SJCRH30 (cell line): ENCODE results near the gene TRPC4AP. TPM values are rescaled to one million over a fixed set of nuclear protein-coding genes. Genes with fewer than 3 reads are reported as not detected.
"Not testable (repeated sequence)": the region's sequence is repeated elsewhere in the genome, so short reads cannot be mapped to it uniquely, and the experiment has no call there.

Source experiments
- DNase-seq, 2 experiments: peaks; one replicate each; pipeline ENCODE4 v3.0.0-alpha.2; 2015 to 2020
- H3K27ac ChIP-seq: fragments of 250-450 bp; sonication (Bioruptor Pico); 2 replicates; pipeline ENCODE4 v1.5.1; 2020; ENCODE audit warnings: mild to moderate bottlenecking, moderate library complexity
- H3K27me3 ChIP-seq: fragments of 250-450 bp; sonication (Bioruptor Pico); 2 replicates; pipeline ENCODE4 v1.5.1; 2020; ENCODE audit warnings: mild to moderate bottlenecking, moderate library complexity
- H3K36me3 ChIP-seq: fragments of 250-450 bp; sonication (Bioruptor Pico); 2 replicates; pipeline ENCODE4 v1.5.1; 2020; ENCODE audit warnings: mild to moderate bottlenecking, moderate library complexity
- H3K4me1 ChIP-seq: fragments of 250-450 bp; sonication (Bioruptor Pico); 2 replicates; pipeline ENCODE4 v1.5.1; 2020; ENCODE audit warnings: mild to moderate bottlenecking, moderate library complexity
- H3K4me3 ChIP-seq: fragments of 250-450 bp; sonication (Bioruptor Pico); 2 replicates; pipeline ENCODE4 v1.5.1; 2020; ENCODE audit warnings: mild to moderate bottlenecking, moderate library complexity
- H3K9me3 ChIP-seq: fragments of 250-450 bp; sonication (Bioruptor Pico); replicated peaks from 2 replicates; pipeline ENCODE4 v1.5.1; 2020; ENCODE audit warnings: mild to moderate bottlenecking, moderate library complexity
- total RNA-seq: library from RNA; depleted of rRNA; stranded (reverse); fragments of >200 nt; shearing (Covaris generic); gene quantifications from 2 replicates; pipeline ENCODE4 v1.2.3, GENCODE V29; 2014

The TRPC4AP gene
- total RNA-seq, 1 experiment from 2014 or later, result 68.9 TPM

DNA sequence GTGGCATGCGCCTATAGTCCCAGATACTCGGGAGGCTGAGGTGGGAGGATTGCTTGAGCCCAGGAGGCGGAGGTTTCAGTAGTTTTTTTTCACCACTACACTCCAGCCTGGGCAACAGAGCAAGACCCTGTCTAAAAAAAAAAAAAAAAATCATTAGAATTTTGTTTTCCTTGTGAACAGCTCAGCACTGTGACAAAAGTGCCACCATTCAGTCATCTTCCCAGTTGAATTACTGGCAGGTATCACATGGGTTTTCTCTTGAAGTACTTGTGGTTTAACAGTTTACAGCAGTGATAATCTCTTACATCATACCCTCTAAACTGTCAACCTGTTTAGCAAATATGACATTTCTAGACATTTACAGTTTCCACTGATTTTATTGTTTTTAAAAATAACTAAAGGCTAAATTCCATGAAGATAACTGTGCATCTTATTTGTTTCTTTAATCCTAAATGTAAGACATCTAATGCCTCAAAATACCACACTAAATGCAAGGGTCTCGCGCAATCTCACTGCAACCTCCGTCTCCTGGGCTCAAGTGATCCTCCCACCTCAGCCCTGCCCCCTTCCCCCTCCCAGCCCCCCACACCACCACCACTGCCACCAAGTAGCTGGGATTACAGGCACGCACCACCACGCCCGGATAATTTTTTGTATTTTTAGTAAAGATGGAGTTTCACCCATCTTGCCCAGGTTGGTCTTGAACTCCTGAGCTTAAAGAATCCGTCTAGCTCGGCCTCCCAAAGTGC lies 7.0 kb downstream of the TRPC4AP start:
- Histone ChIP-seq H3K27me3 (no peaks in the 10 kb centered on the region), H3K36me3 (peaks cover 13% of the 10 kb centered on the region; the same call in 1 of the 2 replicates), H3K9me3 (no peaks in the 10 kb centered on the region), H3K27ac (no peak overlapping the region), H3K4me1 (peaks cover 3% of the 10 kb centered on the region; the same call in 1 of the 2 replicates), H3K4me3 (no peak overlapping the region)
- no peak for DNase-seq

DNA sequence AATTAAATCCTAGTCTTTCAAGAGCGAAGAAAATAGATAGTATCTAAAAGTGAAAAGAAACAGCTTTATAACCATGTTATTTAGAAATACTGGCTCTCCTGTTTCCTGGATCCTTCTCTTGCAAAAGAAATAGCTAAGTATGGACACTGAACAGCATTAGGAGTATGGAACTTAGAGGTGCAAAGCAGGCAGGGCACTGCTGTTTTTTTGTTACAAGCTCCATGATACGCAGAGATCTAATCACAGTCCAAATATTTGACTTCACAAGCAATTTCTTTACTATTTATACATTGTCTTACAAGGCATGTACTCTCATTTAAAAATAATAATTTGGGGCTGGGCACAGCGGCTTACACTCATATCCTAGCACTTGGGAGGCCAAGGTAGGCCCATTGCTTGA lies 7.6 kb downstream of the TRPC4AP start:
- Histone ChIP-seq H3K9me3 (no peaks in the 10 kb centered on the region), H3K36me3 (peaks cover 13% of the 10 kb centered on the region; the same call in 1 of the 2 replicates), H3K27me3 (no peaks in the 10 kb centered on the region), H3K4me1 (peaks cover 3% of the 10 kb centered on the region; the same call in 1 of the 2 replicates), H3K4me3 (no peak overlapping the region), H3K27ac (no peak overlapping the region)
- no peak for DNase-seq

DNA sequence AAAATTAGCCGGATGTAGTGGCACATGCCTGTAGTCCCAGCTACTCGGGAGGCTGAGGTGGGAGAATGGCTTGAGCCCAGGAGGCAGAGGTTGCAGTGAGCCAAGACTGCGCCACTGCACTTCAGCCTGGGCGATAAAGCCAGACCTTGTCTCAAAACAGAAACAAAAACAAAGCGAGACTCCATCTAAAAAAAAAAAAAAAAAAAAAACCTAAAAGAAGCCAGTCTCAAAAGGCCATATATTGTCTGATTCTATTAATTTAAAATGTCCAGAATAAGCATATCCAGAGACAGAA lies 12.3 kb downstream of the TRPC4AP start:
- H3K4me3 ChIP-seq, DNase-seq, H3K27me3 ChIP-seq, H3K9me3 ChIP-seq, H3K27ac ChIP-seq, H3K4me1 ChIP-seq: not testable (repeated sequence)
- peaks cover 49% of the 10 kb centered on the region for H3K36me3 ChIP-seq

DNA sequence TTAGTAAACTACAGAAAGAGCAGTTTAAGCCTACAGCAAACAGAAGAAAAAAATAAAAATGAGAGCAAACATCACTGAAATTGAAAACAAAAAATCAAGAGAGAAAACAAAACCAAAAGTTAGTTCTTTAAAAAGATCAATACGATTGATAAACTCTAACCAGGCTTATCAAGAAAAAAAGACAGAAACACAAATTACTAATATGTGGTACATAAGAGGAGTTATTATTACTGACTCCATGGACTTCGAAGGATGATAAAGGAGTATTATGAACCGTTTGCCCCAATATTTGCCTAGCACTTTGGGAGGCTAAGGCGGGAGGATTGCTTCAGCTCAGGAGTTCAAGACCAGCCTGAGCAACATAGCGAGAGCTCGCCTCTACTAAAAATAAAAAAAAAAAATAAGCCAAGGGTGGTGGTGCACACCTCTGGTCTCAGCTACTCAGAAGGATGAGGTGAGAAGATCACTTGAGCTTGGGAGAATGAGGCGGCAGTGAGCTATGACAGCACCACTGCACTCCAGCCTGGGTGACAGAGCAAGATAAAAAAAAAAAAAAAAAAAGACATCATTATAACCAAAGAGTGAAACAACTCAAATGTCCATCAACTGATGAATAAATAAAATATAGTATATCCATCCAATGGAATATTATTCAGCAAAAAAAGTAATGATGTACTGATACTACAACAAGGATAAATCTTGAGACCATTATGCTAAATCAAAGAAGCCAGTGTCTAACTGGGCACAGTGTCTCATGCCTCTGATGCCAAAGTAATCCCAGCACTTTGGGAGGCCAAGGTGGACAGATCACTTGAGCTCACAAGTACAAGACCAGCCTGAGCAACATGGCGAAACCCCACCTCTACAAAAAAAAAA lies 12.9 kb downstream of the TRPC4AP start:
- Histone ChIP-seq H3K36me3 (peaks cover 47% of the 10 kb centered on the region), H3K4me3 (no peak overlapping the region), H3K4me1 (no peaks in the 10 kb centered on the region), H3K27ac (no peak overlapping the region), H3K9me3 (peaks cover 7% of the 10 kb centered on the region; the same call in 1 of the 2 replicates), H3K27me3 (no peaks in the 10 kb centered on the region)
- DNase-seq, result no peak

DNA sequence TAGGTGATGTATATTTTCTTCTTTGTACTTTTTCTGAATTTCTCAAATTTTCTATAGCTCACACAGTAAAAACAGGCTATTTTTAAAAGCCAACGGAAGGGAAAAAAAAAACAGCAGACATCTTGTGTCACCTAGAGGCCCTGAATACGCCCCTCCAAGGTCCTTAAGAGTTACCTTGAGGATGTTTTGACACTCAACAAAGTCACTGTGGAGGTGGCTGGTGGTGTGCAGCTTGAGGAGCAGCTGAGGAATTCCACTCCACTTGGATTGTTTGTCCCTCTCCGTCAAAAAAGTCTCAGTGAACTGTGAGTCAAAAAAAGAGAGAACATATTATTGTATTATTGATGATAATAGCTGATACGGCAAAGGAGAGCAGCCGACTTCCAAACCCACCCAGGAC lies 14.7 kb downstream of the TRPC4AP start:
- no peak for DNase-seq
- Histone ChIP-seq H3K9me3 (peaks cover 18% of the 10 kb centered on the region), H3K27ac (no peak overlapping the region), H3K27me3 (no peaks in the 10 kb centered on the region), H3K36me3 (peaks cover 53% of the 10 kb centered on the region), H3K4me3 (no peak overlapping the region), H3K4me1 (no peaks in the 10 kb centered on the region)

DNA sequence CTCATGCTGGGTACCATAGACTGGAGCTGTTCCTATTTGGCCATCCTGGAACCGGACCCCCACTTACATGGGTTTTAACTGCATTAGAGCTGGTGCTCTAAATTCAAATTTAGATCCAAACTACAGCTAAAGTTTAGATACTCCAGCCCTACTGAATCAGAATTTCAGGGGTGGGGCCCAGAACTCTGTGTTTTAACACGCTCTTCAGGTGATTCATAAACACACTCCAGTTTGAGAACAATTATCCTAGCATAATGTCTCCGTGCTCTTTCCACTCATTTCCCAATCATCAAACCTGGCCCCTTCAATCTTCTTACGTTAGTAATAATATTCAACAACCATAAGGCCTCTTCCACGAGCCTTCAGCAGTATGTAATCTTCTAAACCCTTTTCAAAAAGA lies 15.3 kb downstream of the TRPC4AP start:
- H3K36me3 ChIP-seq, result peaks cover 56% of the 10 kb centered on the region
- no peaks in the 10 kb centered on the region for H3K27me3 ChIP-seq
- no peak for DNase-seq
- no peak overlapping the region for H3K27ac ChIP-seq
- no peaks in the 10 kb centered on the region for H3K4me1 ChIP-seq
- peaks cover 19% of the 10 kb centered on the region for H3K9me3 ChIP-seq
- no peak overlapping the region for H3K4me3 ChIP-seq

DNA sequence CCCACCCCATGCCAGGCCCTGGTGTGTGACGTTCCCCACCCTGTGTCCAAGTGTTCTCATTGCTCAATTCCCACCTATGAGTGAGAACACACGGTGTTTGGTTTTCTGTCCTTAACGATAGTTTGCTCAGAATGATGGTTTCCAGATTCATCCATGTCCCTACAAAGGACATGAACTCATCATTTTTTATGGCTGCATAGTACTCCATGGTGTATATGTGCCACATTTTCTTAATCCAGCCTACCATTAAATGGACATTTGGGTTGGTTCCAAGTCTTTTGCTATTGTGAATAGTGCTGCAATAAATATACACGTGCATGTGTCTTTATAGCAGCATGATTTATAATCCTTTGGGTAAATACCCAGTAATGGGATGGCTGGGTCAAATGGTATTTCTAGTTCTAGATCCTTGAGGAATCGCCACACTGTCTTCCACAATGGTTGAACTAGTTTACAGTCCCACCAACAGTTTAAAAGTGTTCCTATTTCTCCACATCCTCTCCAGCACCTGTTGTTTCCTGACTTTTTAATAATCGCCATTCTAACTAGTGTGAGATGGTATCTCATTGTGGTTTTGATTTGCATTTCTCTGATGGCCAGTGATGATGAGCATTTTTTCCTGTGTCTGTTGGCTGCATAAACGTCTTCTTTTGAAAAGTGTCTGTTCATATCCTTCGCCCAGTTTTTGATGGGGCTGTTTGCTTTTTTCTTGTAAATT lies 21.0 kb downstream of the TRPC4AP start:
- Histone ChIP-seq H3K9me3 (peaks cover 23% of the 10 kb centered on the region), H3K36me3 (peaks cover 54% of the 10 kb centered on the region)
- H3K4me1 ChIP-seq, H3K27me3 ChIP-seq, DNase-seq, H3K4me3 ChIP-seq, H3K27ac ChIP-seq: not testable (repeated sequence)

DNA sequence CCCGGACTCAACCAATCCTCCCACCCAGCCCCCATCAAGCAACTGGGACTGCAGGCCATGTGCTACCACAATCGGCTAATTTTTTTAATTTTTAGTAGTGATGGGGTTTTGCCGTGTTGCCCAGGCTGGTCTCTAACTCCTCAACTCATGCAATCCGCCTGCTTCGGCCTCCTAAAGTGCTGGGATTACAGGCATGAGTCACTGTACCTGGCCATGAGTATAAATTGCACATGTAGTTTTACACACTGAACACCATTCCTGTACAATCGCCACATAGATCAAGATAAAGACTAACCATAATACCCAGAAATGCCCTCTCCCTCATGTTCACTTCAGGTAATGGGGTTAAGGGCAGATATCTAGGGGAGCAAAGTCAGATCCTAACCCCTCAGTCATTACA lies 26.4 kb downstream of the TRPC4AP start:
- no peaks in the 10 kb centered on the region; the same call in 1 of the 2 replicates for H3K4me1 ChIP-seq
- no peaks in the 10 kb centered on the region for H3K27me3 ChIP-seq
- H3K9me3 ChIP-seq, result peaks cover 5% of the 10 kb centered on the region; the same call in 1 of the 2 replicates
- no peak overlapping the region for H3K4me3 ChIP-seq
- no peak for DNase-seq
- H3K36me3 ChIP-seq, result peaks cover 70% of the 10 kb centered on the region
- no peak overlapping the region for H3K27ac ChIP-seq

DNA sequence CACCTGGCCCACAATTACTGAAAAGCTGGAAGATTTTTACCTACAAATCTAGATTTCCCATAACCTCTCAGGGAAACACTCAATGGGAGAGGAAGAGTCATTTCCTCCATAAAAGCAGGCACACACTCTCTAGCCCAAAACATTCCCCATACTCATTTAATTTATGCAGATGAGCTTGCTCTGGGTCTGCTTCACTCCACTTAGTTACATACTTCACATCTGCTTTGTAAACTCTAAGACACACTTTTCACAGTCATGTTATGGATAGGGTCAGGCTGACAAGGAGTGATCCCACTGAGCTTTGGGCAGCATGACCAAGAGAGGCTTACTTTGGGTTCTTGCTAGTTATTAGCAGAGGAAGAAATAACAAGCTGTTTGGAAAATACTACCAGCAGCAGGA lies 27.4 kb downstream of the TRPC4AP start:
- H3K36me3 ChIP-seq, result peaks cover 68% of the 10 kb centered on the region
- H3K27me3 ChIP-seq, result no peaks in the 10 kb centered on the region

DNA sequence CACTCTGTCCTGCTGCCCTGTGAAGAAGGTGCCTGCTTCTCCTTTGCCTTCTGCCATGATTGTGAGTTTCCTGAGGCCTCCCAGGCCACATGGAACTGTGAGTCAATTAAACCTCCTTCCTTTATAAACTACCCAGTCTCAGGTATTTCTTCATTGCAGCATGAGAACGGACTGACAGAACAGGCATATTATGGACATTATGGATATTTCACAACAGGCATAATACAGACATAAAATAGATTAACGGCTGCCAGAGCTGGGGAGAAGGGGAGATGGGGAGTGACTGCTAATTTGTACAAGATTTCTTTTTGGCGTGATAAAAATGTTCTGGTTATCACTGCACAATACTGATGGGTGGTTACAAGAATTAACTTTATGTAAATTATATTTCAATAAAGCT lies 29.4 kb downstream of the TRPC4AP start:
- peaks cover 60% of the 10 kb centered on the region for H3K36me3 ChIP-seq
- no peak overlapping the region for H3K27ac ChIP-seq
- no peak for DNase-seq
- no peak overlapping the region for H3K4me3 ChIP-seq
- H3K9me3 ChIP-seq, result peaks cover 5% of the 10 kb centered on the region; the same call in 1 of the 2 replicates
- no peaks in the 10 kb centered on the region; the same call in 1 of the 2 replicates for H3K4me1 ChIP-seq
- H3K27me3 ChIP-seq, result no peaks in the 10 kb centered on the region

More for the DNA sequence above, 27.4 kb downstream of the TRPC4AP start:
- DNase-seq, result no peak
- Histone ChIP-seq H3K9me3 (peaks cover 5% of the 10 kb centered on the region; the same call in 1 of the 2 replicates), H3K4me3 (no peak overlapping the region), H3K27ac (no peak overlapping the region), H3K4me1 (no peaks in the 10 kb centered on the region; the same call in 1 of the 2 replicates)

DNA sequence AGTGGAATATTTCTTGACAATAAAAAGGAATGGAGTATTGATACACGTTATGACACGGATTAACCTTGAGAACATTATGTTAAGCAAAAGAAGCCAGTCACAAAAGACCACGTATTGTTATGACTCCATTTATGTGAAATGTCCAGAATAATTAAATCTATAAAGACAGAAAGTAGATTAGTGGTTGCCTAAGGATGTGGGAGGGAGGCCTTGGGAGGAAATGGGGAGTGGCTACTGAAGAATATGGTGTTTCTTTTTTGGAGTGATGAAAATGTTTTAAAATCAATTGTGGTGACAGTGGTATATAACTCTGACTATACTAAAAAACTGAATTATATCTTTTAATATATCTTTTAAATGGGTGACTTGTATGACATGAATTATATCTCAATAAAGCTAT lies 30.1 kb downstream of the TRPC4AP start:
- Histone ChIP-seq H3K4me3 (no peak overlapping the region), H3K27me3 (no peaks in the 10 kb centered on the region), H3K9me3 (peaks cover 5% of the 10 kb centered on the region; the same call in 1 of the 2 replicates), H3K4me1 (no peaks in the 10 kb centered on the region; the same call in 1 of the 2 replicates), H3K27ac (no peak overlapping the region), H3K36me3 (peaks cover 54% of the 10 kb centered on the region)
- DNase-seq, result no peak

DNA sequence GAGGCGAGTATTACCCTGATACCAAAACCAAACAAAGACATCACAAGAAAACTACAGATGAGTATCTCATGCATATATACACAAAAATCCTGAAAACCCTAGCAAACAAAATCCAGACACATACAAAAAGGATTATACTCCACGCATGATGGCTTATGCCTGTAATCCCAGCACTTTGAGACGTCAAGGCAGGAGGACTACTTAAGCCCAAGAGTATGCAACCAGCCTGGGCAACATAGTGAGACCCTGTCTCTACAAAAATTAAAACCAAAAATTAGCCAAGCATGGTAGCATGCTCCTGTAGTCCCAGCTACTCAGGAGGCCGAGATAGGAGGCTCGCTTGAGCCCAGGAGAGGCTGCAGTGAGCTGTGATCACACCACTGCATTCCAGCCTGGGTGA lies 32.4 kb downstream of the TRPC4AP start:
- DNase-seq, result no peak
- Histone ChIP-seq H3K4me1 (no peaks in the 10 kb centered on the region; the same call in 1 of the 2 replicates), H3K4me3 (no peak overlapping the region)

DNA sequence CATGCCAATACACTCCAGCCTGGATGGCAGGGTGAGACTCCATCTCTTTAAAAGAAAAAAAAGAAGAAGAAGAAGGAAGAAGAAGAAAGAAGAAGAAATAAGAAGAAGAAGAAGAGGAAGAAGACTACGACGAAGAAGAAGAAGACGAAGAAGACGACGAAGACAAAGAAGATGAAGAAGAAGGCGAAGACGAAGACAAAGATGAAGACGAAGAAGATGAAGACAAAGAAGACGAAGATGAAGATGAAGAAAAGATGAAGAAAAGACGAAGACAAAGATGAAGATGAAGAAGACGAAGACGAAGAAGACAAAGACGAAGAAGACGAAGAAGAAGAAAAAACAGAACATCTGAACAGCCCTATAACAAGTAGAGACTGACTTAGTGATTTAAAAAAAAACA lies 33.0 kb downstream of the TRPC4AP start:
- Histone ChIP-seq H3K27ac (no peak overlapping the region), H3K36me3 (peaks cover 40% of the 10 kb centered on the region), H3K4me1 (no peaks in the 10 kb centered on the region; the same call in 1 of the 2 replicates), H3K27me3 (no peaks in the 10 kb centered on the region), H3K4me3 (no peak overlapping the region), H3K9me3 (peaks cover 3% of the 10 kb centered on the region; the same call in 1 of the 2 replicates)
- no peak for DNase-seq

More for the DNA sequence above, 32.4 kb downstream of the TRPC4AP start:
- no peaks in the 10 kb centered on the region for H3K27me3 ChIP-seq
- no peak overlapping the region for H3K27ac ChIP-seq
- peaks cover 5% of the 10 kb centered on the region; the same call in 1 of the 2 replicates for H3K9me3 ChIP-seq
- H3K36me3 ChIP-seq, result peaks cover 46% of the 10 kb centered on the region

DNA sequence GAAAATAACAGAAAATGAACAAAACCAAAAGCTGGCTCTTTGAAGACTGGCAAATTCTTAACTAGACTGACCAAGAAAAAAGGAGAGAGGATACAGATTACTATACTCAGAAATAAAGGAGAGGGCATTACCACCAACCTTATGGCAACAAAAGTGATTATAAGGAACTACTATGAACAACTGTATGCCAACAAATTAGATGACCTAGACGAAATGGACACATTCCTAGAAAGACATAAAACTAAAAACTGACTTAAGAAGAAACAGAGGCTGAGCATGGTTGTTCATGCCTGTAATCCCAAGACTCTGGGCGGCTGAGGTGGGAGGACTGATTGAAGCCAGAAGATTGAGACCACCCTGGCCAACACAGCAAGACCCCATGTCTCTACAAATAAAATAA lies 33.5 kb downstream of the TRPC4AP start:
- Histone ChIP-seq H3K4me3 (no peak overlapping the region), H3K27ac (no peak overlapping the region), H3K9me3 (no peaks in the 10 kb centered on the region; the same call in 1 of the 2 replicates), H3K36me3 (peaks cover 40% of the 10 kb centered on the region), H3K4me1 (no peaks in the 10 kb centered on the region; the same call in 1 of the 2 replicates), H3K27me3 (no peaks in the 10 kb centered on the region)
- DNase-seq, result no peak
